ENCODE data around the gene CENPU.
A peak's percentile ranks its signal among the peaks of the same experiment; 100 is the strongest.

Gene CENPU

DNA sequence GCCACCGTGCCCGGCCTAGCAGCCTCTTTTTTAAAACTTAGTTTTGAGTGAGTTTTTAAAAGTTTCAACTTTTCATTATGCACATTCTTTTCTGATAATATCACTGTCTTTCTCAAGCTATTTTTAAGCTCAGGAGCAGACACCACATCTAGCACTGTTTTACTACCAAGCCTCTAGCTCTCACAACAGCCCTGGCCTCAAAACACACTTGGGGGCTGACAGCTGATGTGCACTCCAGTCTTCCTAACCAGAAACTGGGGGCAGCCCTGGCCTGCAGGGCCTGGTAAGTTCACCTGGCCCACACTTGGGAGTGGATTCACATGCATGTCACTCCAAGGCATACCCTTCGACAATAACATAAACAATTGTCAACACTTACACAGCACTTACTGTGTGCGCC lies 34.0 kb downstream of the CENPU start:
- FAIRE-seq = no peak

- no peak for FAIRE-seq
Measured at GRCh38 chr4:184697956-184698355, 35.9 kb downstream of the CENPU start.

- no peak for FAIRE-seq
Measured at GRCh38 chr4:184695178-184695896, 38.6 kb downstream of the CENPU start.

DNA sequence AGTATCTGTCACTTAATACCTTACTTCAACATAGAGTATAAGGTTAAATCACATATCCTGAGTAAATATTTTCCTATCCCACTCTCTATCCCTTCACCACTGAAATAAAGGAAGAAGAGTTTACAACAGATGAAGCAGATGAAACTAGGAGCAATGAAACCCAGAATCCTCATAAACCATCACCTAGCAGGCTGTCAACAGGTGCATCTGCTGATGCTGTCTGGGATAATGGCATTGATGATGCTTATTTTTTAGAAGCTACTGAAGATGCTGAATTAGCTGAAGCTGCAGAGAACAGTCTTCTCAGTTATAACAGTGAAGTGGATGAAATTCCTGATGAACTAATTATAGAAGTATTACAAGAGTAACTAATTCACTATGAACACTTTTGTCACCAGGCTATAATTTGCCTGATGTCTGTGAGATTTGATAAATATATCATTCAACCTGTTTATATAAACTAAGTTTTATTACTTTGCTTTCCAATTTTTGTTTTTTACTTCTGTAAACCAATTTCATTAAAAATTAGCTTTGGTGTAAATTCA lies 39.4 kb downstream of the CENPU start:
- peak; percentile 62 for FAIRE-seq

- FAIRE-seq = no peak
Measured at GRCh38 chr4:184693056-184693455, 40.8 kb downstream of the CENPU start.

DNA sequence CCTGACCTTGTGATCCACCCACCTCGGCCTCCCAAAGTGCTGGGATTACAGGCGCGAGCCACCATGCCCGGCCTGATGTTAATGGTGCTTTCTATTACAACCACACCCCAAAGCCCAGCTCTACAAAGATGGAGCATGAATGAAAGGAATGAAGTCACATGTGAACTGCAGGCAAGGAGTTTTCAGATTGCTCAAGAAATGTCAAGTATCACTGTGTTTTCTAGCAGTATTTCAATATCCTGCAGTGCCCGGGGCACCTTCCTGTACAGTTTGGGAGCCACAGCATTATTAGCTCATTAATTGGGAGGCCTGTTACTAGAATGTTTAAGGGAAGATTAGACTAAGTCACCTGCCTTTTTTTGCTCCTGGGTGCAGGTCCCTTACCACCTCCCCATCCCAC lies 44.2 kb downstream of the CENPU start:
- no peak for FAIRE-seq

- no peak for FAIRE-seq
Measured at GRCh38 chr4:184688447-184688846, 45.4 kb downstream of the CENPU start.

GRCh38 chr4:184688005-184688404 lies 45.9 kb downstream of the CENPU start:
- FAIRE-seq = no peak

GRCh38 chr4:184684491-184685189 lies 49.3 kb downstream of the CENPU start:
- no peak for FAIRE-seq

- no peak for FAIRE-seq
Measured at GRCh38 chr4:184681916-184682315, 52.0 kb downstream of the CENPU start.

GRCh38 chr4:184680698-184681097 lies 53.2 kb downstream of the CENPU start:
- no peak for FAIRE-seq

DNA sequence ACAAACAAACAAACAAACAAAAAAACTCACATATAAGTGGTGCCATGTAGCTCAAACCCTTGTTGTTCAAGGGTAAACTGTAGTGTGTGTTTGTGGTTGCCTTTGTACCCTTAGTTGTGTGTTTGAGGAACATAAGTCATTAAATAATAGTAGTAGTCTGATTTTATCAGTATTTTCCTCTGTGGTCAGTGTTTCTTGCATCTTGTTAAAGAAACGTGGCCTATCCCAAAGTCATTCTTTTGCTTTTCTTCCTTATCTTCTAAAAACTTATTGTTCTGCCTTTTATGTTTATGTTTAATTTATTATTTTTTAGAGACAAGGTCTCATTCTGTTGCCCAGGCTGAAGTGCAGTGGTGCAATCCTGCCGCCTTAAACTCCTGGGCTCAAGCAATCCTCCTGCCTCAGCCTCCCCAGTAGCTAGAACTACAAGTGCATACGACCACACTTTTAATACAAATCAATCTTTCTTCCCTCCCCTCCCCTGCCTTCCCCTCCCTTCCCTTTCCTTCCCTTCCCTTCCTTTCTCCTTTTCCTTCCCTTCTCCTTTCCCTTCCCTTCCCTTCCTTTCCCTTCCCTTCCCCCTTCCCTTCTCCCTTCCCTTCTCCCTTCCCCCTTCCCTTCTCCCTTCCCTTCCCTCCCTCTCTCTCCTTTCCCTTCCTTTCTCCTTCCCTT lies 57.9 kb downstream of the CENPU start:
- no peak for FAIRE-seq

GRCh38 chr4:184675018-184675417 lies 58.9 kb downstream of the CENPU start:
- no peak for FAIRE-seq

DNA sequence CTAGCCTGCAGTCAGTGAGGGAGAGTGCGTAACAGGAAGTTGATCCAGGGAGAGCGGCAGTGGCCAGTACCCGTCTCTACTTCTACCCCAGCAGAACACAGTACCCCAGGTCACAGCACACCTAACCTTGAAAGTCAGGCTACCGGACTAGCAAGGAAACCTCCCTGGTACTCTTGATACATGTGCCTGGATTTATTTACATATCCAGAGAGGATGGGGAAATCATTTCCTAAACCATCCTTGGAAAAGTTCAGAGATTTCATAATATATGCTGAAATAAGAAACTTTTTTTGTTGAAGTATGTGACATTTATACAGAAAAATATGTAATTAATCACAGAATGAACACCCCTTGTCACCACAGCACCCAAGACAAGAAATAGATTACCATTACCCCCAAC lies 59.9 kb downstream of the CENPU start:
- FAIRE-seq = no peak

GRCh38 chr4:184672741-184673140 lies 61.2 kb downstream of the CENPU start:
- FAIRE-seq = no peak

GRCh38 chr4:184671101-184671500 lies 62.8 kb downstream of the CENPU start:
- no peak for FAIRE-seq

GRCh38 chr4:184669251-184669650 lies 64.6 kb downstream of the CENPU start:
- no peak for FAIRE-seq

DNA sequence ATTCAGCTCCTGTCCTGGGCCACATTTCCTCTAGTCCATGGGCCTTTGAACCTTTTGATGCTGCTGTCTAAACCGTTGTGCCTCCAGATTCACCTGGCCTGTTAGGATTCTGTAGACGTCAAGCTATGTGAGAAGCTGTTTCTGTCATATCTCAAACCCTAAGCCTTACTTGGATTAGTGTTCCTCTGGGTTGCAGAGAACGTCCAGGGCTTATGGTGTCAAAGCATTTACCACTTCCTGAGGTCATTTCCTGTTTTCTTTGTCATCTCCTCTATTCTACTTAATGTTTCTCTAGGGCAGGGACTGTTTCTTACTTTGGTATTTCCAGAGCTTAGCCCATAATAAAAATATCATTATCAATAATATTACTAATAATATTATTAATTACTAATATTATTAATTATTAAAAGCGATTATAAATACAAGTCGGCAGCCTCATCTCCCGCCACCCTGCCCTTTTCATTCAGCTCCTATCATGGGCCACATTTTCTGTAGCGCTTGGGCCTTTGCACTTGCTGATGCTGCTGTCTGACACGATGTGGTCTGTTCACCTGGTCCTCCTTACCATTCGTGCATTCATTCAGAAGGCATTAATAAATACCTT lies 65.3 kb downstream of the CENPU start:
- FAIRE-seq = no peak

DNA sequence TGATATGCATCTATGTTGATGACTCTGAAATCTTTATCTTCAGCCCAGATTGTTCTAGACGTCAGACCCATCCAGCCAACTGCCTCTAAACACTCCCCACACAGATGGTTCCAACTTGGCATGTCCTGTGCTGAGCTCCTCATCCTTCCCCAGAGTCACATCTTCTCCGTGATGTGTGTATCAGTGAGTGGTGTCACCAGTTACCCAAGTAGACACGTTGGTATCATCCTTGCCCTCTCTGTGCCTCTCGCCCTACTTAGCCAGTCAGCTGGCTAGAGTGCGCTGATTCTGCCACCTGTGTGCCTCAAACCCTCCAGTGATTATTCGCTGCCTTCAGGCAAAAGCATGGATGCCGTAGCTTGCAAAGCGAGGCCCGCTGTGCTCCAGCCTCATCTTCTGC lies 65.8 kb downstream of the CENPU start:
- FAIRE-seq = no peak

GRCh38 chr4:184666670-184667069 lies 67.2 kb downstream of the CENPU start:
- FAIRE-seq = no peak

DNA sequence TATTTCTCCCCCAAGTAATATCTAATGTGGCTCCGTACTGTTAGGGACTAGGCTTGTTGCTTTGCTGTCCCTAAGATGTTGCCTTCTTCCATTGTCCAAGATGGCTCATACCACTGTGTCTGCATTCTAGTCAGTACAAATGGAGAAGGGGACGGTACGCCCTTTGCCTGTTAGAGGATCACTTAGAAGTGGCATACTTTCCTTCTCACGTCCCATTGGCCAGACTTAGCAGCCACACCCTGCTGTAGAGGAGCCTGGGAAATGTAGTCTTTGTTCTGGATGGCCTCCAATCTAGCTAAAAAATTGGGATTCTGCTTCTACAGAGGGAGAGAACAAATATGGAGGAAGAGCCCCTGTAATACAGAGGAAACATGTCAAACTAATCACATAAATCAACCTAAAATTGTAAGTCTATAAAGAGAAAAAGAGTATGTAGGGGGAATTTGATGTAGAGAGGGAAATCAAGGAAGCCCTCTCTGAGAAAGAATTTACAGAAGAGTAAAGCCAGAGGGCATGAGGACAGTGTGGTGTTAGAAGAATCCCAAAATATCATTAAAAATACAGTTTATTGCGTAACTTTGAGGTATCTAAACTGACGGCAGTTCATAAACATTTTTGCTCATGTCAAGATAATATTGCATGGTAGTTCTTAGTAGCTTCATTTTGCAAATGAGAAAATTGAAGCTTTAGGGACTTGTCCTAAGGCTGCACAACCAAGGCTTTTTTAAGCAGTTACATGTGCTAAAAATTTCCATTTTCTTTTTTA lies 69.3 kb downstream of the CENPU start:
- FAIRE-seq = no peak

GRCh38 chr4:184662236-184662635 lies 71.7 kb downstream of the CENPU start:
- FAIRE-seq = no peak

DNA sequence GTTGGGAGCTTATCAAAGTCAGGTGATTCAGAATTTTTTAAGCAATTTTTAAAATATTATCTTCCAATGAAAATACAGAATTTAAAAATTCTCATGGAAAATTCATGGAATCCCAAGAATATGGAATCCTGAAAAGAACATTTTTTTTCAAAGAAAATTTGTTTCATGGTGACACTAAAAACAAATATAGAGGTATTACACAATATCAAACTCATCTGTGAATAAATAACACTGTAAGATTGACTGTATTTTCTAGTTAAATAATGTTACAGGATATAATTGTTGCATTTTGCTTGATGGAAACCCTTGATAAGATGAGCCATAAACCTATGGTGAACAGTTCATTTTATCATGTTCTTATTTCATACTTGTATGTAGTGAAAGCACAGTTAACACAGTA lies 72.9 kb downstream of the CENPU start:
- peak; percentile 28 for FAIRE-seq
